Mesodermal cell (in vitro differentiated cells): ENCODE data around the gene CMBL. TPM values are rescaled to one million over a fixed set of nuclear protein-coding genes. Genes with fewer than 3 reads are reported as not detected.

Source experiments
- H3K27ac ChIP-seq: 2 replicates; pipeline ENCODE4 v1.7.0; 2013; ENCODE audit warnings: mild to moderate bottlenecking, low read depth, low read length, moderate library complexity; ENCODE audit not compliant: severe bottlenecking
- H3K36me3 ChIP-seq: 2 replicates; pipeline ENCODE4 v1.7.1; 2013; ENCODE audit warnings: mild to moderate bottlenecking, low read length, moderate library complexity; ENCODE audit not compliant: control insufficient read depth, insufficient read depth
- H3K4me1 ChIP-seq: one replicate; pipeline ENCODE4 v1.7.1; 2013; ENCODE audit warnings: mild to moderate bottlenecking, low read length; ENCODE audit not compliant: insufficient read depth, control insufficient read depth, poor library complexity, severe bottlenecking
- H3K4me3 ChIP-seq: 2 replicates; pipeline ENCODE4 v1.7.0; 2013; ENCODE audit warnings: low read length, control low read depth, mild to moderate bottlenecking; ENCODE audit not compliant: insufficient read depth, poor library complexity, severe bottlenecking; ENCODE audit errors: extremely low read depth
- H3K9me3 ChIP-seq: 2 replicates; pipeline ENCODE4 v1.7.1; 2013; ENCODE audit warnings: mild to moderate bottlenecking, low read length, moderate library complexity; ENCODE audit not compliant: control insufficient read depth
- WGBS, 2 experiments: methylation state at CpG; one replicate each; pipeline ENCODE4 v1.1.5; 2013; ENCODE audit warnings: missing lambda C conversion rate in 2 of 2; ENCODE audit not compliant: insufficient coverage in 2 of 2; 5-methylcytosine and 5-hydroxymethylcytosine counted together
- polyA plus RNA-seq, 2 experiments: library from polyadenylated mRNA; stranded (reverse); fragments of 50-300 nt; gene quantifications; one replicate each; pipeline ENCODE4 v1.2.3, GENCODE V29; 2013

The CMBL gene
- 22.7 TPM for polyA plus RNA-seq (2013, experiment 1 of 2)
- 24.0 TPM for polyA plus RNA-seq (2013, experiment 2 of 2)

DNA sequence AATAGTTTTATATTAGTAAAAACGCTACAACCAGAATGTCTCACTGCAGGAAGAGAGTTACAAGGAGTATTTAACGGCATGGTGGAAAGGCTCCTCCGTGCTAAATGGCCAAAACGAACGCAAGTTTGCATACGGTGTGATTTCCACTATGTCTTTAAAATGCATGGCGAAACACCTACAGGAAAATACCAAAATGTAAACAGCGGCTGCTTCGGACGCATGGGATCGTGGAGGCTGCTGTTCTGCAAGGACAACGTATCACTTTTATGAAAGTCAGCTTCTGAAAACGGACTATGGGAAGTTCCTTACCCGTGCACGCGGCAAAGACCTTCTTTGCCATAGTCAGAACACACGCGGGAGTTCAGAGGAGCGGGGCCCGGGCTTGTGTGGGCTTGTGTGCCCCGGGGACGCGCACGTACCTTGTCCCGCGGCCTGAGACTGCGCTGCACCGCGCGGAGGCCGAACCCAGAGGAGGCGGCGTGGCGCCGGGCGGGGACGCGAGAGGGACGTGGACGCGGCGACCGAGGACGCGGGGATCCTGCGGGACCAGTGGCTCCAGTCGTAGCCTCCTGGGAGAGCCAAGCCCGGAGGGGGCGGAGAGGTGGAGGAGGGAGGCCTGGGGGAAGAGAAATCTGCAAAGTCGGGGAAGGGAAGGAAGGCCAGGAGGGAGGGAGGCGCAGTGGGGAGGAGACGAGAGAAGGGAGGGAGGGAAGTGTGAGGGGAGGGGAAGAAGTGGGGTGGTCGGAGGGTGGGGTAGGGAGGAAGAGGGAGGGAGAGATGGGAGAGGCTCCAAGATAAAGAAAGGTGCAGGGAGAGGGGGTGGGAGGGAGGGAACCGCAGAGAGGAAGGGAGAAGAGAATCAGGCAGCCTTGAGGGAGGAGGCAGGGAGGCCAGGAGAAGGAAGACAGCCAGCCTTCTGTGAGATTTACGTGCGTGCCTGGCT, at the start of gene CMBL:
CMBL (minus strand) TSS at position 697 of the 943 bp plus-strand sequence. CDS start 17,140 bp downstream, outside the sequence.
- WGBS, 2 experiments = 5 to 6% methylated on average over 47 to 52 of the region's 56 CpGs
- Histone ChIP-seq H3K27ac (no peak within 1 kb of the TSS), H3K4me3 (peak within 1 kb of the TSS; percentile 51), H3K4me1 (no peaks in the 10 kb centered on the region), H3K9me3 (no peaks in the 10 kb centered on the region), H3K36me3 (no peaks in the 10 kb centered on the region)

- H3K27ac ChIP-seq = no peak overlapping the region
- H3K9me3 ChIP-seq = no peaks in the 10 kb centered on the region
- H3K4me3 ChIP-seq = peak overlapping the region; percentile 90
- H3K36me3 ChIP-seq = peaks cover 6% of the 10 kb centered on the region
- 33% methylated on average over 1 of the region's 16 CpGs; no CpG with 5 or more reads in 1 of the 2 experiments for whole genome bisulfite sequencing, 2 experiments
- H3K4me1 ChIP-seq = peaks cover 8% of the 10 kb centered on the region
These were observed 47.6 kb upstream of the CMBL start for GRCh38 chr5:10355071-10355889.

DNA sequence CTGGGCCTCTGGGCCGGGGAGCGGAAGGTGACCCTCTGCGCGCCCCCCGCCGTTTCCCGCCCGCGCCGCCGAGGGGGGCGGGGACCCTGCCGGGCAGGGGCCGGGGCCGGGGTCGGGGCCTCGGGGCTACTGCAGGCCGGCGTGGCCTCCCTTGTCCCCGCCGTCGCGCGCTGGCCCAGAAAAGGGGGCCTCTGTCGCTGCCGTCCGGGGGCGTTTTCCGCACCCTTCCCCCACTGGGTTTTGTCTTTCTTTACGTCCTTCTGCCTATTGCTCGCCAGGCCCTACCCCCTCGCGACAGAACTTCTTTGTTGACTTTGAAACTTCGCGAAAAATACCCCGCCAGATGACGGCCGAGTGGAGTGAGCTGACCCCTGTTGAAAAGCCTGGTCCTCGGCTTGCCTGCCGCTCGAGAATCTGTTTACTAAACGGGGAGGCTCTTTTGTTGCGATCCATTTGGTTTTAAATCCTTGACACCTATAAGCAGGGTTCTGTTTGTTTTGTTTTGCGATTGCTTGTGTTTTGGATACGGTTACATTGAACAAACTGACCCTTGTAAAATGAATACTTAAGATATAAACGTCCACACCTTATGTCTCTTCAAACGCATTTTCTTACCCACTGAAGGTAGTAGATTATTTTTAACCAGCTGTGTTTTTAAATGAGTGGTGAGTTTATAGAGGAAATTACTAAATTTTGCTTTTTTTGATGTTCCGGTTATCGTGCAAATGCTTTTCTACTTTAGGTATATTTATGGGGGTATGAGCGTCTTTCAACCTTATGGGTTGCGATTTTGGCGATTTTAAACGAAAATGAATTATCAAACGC, 46.6 kb upstream of the CMBL start:
- WGBS, 2 experiments = 1% methylated on average over 31 to 45 of the region's 54 CpGs

GRCh38 chr5:10353241-10354047, 45.7 kb upstream of the CMBL start, which contains the start of gene MARCHF6:
TSS of gene MARCHF6 (plus strand) at chr5:10353695. CDS start at chr5:10353899, 204 bp downstream.
- peak within 1 kb of the TSS; percentile 97 for H3K27ac ChIP-seq
- peaks cover 8% of the 10 kb centered on the region for H3K4me1 ChIP-seq
- no peaks in the 10 kb centered on the region for H3K9me3 ChIP-seq
- H3K36me3 ChIP-seq = no peaks in the 10 kb centered on the region
- peak within 1 kb of the TSS; percentile 90 for H3K4me3 ChIP-seq
- 0% methylated on average over 59 to 79 of the region's 92 CpGs for WGBS, 2 experiments

More for the DNA sequence above, 46.6 kb upstream of the CMBL start:
- Histone ChIP-seq H3K4me1 (peaks cover 8% of the 10 kb centered on the region), H3K4me3 (peak overlapping the region; percentile 90), H3K9me3 (no peaks in the 10 kb centered on the region), H3K27ac (peak overlapping the region; percentile 97), H3K36me3 (peaks cover 4% of the 10 kb centered on the region)

DNA sequence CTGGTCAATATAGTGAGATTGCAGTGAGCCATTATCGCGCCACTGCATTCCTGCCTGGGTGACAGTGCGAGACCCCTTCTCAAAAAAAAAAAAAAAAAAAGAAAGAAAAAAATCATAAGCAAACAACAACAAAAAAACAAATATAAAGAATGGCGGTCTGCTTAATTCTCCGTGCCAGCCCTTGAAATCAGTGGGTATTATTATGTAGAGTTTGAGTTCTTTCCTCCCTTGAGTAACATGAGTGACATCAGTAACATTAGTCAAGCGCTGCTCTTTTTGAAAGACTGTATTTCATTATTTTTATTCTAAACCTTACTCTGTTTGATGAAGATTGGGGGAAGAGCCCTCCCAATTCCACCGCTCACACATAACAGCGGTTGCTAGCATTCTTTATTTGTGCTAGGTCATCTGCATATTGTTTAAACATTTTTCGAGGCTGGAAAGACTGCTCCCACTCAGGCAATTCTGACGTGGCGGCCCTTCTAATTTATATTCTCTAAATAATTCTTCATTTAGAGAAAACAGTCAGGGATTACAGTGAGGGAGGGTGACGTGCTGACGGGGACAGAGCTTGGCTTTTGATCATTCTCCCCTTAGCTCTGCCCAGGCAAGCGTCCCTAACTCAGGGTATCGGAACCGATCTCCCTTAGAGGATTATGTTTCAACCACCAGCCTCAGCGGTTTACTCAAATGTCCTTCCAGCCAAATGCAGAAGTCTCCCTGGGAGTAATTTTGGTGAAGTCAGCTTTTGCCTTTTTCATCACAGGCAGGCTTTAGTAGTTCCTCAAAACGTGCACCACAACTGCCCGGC, 44.9 kb upstream of the CMBL start:
- H3K4me3 ChIP-seq = peak overlapping the region; percentile 90
- H3K36me3 ChIP-seq = no peaks in the 10 kb centered on the region
- peaks cover 8% of the 10 kb centered on the region for H3K4me1 ChIP-seq
- H3K9me3 ChIP-seq = no peaks in the 10 kb centered on the region
- peak overlapping the region; percentile 97 for H3K27ac ChIP-seq
- WGBS, 2 experiments = 0 to 3% methylated on average over 5 to 6 of the region's 19 CpGs

- H3K36me3 ChIP-seq = no peaks in the 10 kb centered on the region
- H3K9me3 ChIP-seq = no peaks in the 10 kb centered on the region
- H3K4me1 ChIP-seq = peaks cover 8% of the 10 kb centered on the region
- WGBS, 2 experiments = 68 to 88% methylated on average over 4 to 7 of the region's 8 CpGs
- peak overlapping the region; percentile 39 for H3K27ac ChIP-seq
- H3K4me3 ChIP-seq = peak overlapping the region; percentile 90
These were observed 44.2 kb upstream of the CMBL start for GRCh38 chr5:10351919-10352318.

GRCh38 chr5:10351199-10351905, 43.6 kb upstream of the CMBL start:
- 86 to 100% methylated on average over 1 to 3 of the region's 6 CpGs for WGBS, 2 experiments
- Histone ChIP-seq H3K36me3 (no peaks in the 10 kb centered on the region), H3K27ac (no peak overlapping the region), H3K4me3 (no peak overlapping the region), H3K4me1 (peaks cover 8% of the 10 kb centered on the region), H3K9me3 (no peaks in the 10 kb centered on the region)

DNA sequence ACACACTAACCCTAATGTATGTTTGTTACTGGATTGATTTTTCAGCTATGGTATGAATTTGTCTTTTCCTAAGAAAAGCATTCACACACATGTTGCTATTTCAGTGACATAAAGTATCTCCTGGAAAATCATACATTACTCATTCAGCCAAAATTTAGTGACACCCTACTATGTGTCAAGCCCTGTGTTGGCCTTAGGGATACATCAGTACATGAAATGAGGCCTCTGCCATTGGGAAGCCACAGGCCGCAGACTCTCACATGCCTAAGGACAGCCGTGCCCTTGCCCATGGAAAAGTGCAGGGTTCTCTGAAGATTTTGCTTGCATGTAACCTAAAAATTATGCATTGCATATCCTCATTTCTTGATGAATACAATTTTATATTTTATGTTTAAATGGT, 40.6 kb upstream of the CMBL start:
- WGBS, 2 experiments = 94 to 100% methylated on average over 2 of the region's 2 CpGs

More for the DNA sequence above, 40.6 kb upstream of the CMBL start:
- Histone ChIP-seq H3K27ac (no peak overlapping the region), H3K4me3 (no peak overlapping the region), H3K36me3 (no peaks in the 10 kb centered on the region), H3K4me1 (peaks cover 8% of the 10 kb centered on the region), H3K9me3 (no peaks in the 10 kb centered on the region)
